ENCODE results near the gene CDHR2.
"Not testable (repeated sequence)": the region's sequence is repeated elsewhere in the genome, so short reads cannot be mapped to it uniquely, and the experiment has no call there.

CDHR2 gene

DNA sequence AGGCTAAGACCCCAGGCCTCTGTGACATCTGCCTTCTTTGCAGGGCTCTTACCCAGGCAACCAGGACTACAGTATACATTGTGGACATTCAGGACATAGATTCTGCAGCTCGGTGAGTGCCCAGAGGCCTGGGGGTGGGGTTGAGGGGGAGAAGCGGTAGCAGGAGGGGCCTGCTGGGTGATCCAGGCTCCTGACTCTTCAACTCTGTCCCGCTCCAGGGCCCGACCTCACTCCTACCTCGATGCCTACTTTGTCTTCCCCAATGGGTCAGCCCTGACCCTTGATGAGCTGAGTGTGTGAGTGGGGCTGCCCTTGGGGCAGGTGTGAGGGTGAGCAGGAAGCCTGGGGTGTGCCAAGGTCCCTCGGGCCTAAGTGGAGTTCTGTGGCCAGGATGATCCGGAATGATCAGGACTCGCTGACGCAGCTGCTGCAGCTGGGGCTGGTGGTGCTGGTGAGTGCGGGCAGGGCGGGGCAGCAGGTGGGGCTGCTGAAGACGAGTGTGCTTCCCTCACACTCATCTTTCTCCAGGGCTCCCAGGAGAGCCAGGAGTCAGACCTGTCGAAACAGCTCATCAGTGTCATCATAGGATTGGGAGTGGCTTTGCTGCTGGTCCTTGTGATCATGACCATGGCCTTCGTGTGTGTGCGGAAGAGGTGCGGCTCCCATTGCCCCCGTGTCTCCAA lies 41.0 kb downstream of the CDHR2 start:
- TF ChIP-seq SPI1 (IDR thresholded peaks at IDR 0.05; ENCODE audit: low read depth, low read length) (no peak), POLR2A (IDR thresholded peaks at IDR 0.05; ENCODE audit: low read depth, low read length) (no peak), PAX5 (IDR thresholded peaks at IDR 0.05; ENCODE audit: insufficient read depth, low read length, severe bottlenecking) (no peak), POLR2AphosphoS5 (IDR thresholded peaks at IDR 0.05; ENCODE audit: low read depth, low read length) (no peak), TAF1 (IDR thresholded peaks at IDR 0.05; ENCODE audit: low read depth, low read length) (no peak), POU2F2 (IDR thresholded peaks at IDR 0.05; ENCODE audit: low read depth, low read length) (no peak)
- DNase-seq (ENCODE audit: insufficient read length, low spot score): no peak
- FAIRE-seq: no peak

DNA sequence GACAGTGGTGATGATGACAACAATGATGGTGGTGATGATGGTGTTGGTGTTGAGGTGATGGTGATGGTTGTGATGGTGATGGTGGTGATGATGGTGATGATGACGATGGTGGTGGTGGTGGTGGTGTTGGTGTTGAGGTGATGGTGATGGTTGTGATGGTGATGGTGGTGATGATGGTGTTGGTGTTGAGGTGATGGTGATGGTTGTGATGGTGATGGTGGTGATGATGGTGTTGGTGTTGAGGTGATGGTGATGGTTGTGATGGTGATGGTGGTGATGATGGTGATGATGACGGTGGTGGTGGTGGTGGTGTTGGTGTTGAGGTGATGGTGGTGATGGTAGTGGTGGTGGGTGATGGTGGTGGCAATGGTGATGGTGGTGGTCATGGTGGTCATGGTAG lies 42.5 kb downstream of the CDHR2 start:
- FAIRE-seq: peak; percentile 98
- not testable (repeated sequence) for DNase-seq (ENCODE audit: insufficient read length, low spot score)

DNA sequence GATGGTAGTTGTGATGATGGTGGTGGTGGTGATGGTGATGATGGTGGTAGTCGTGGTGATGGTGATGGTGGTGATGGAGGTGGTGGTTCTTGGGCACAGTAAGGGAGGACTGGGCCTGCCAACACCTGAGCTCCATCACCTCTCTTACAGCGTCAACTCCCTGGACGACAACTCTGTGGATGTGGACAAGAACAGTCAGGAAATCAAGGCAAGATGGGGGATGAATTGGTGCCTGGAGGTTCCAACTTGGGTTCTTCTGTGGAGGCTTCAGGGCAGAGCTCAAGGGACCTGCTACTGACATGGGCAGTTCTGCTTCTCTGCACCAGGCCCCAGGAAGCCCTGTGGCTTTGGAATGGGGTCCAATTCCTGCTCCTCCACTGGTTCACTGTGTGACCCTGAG lies 43.4 kb downstream of the CDHR2 start:
- TF ChIP-seq TAF1 (IDR thresholded peaks at IDR 0.05; ENCODE audit: low read depth, low read length): no peak
- no peak for TF ChIP-seq POU2F2 (IDR thresholded peaks at IDR 0.05; ENCODE audit: low read depth, low read length)
- TF ChIP-seq PAX5 (IDR thresholded peaks at IDR 0.05; ENCODE audit: insufficient read depth, low read length, severe bottlenecking): no peak
- TF ChIP-seq POLR2AphosphoS5 (IDR thresholded peaks at IDR 0.05; ENCODE audit: low read depth, low read length): no peak
- TF ChIP-seq SPI1 (IDR thresholded peaks at IDR 0.05; ENCODE audit: low read depth, low read length): no peak
- TF ChIP-seq POLR2A (IDR thresholded peaks at IDR 0.05; ENCODE audit: low read depth, low read length): no peak
- FAIRE-seq (peak; percentile 13), DNase-seq (ENCODE audit: insufficient read length, low spot score) (no peak)

DNA sequence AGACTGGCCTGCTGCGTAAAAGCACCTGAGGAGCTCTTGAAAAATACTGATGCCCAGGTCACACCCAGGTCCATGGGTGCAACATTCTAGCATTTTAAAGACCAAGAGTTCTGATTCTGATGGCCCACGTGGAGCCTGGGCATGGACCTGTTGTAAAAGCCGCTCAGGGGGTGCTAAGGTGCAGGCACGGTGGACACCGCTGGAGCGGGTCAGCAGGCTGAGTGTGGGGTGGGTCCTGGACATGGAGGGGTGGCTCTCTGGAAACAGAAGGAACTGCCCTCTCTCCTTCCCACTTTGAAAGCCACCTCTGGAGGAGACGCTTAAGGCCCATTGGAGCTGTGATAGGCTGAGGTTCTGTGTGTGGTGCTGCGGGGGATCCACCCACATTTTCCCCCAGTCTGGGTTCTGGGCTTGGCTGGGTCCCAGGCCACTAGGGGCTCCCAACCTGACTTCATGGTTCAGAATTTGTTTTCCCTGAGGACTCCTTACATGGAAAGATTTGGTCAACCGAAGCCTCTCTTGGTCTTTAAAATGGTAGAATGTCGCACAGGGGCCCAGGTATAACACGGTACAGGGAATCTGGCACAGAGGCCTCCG lies 44.2 kb downstream of the CDHR2 start:
- FAIRE-seq (no peak), DNase-seq (ENCODE audit: insufficient read length, low spot score) (no peak)
- TF ChIP-seq TAF1 (IDR thresholded peaks at IDR 0.05; ENCODE audit: low read depth, low read length) (no peak), POLR2A (IDR thresholded peaks at IDR 0.05; ENCODE audit: low read depth, low read length) (no peak), POLR2AphosphoS5 (IDR thresholded peaks at IDR 0.05; ENCODE audit: low read depth, low read length) (no peak), POU2F2 (IDR thresholded peaks at IDR 0.05; ENCODE audit: low read depth, low read length) (no peak), PAX5 (IDR thresholded peaks at IDR 0.05; ENCODE audit: insufficient read depth, low read length, severe bottlenecking) (no peak), SPI1 (IDR thresholded peaks at IDR 0.05; ENCODE audit: low read depth, low read length) (no peak)

DNA sequence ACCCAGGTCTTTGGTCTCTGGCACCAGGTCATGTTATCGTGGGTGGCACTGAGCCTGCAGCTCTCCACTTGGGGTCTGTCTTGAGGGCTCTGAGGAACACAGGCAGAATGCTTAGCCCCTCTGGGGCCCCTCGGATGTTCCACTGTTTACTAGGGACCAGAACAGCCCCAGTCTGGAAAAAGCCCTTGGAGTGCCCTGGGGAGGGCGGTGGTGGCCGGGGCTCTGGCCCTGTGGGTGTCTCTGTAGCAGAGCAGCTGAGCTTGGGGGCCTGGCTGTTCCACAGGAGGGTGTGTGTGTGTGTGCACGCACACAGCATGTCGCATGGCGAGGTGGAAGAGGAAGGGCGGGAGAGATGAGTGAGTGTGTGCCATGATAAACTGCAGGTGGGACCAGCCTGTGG lies 45.4 kb downstream of the CDHR2 start:
- DNase-seq (ENCODE audit: insufficient read length, low spot score) (no peak), FAIRE-seq (no peak)
- TF ChIP-seq TAF1 (IDR thresholded peaks at IDR 0.05; ENCODE audit: low read depth, low read length) (no peak), POLR2A (IDR thresholded peaks at IDR 0.05; ENCODE audit: low read depth, low read length) (no peak), PAX5 (IDR thresholded peaks at IDR 0.05; ENCODE audit: insufficient read depth, low read length, severe bottlenecking) (no peak), POU2F2 (IDR thresholded peaks at IDR 0.05; ENCODE audit: low read depth, low read length) (no peak), POLR2AphosphoS5 (IDR thresholded peaks at IDR 0.05; ENCODE audit: low read depth, low read length) (no peak), SPI1 (IDR thresholded peaks at IDR 0.05; ENCODE audit: low read depth, low read length) (no peak)

DNA sequence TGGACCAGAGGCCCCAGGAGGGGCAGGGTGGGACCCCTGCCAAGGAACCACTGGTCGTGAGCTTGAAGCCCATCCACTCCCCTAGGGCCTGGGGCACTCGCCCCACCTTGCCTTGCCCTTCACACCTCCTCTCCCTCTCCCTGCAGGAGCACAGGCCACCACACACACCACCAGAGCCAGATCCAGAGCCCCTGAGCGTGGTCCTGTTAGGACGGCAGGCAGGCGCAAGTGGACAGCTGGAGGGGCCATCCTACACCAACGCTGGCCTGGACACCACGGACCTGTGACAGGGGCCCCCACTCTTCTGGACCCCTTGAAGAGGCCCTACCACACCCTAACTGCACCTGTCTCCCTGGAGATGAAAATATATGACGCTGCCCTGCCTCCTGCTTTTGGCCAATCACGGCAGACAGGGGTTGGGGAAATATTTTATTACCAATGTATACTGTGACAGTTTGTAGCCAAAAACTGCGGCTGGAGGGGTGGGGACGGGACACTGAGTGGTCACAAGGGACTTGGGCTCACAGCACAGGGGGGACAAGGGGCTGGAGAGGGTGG lies 46.3 kb downstream of the CDHR2 start:
- no peak for FAIRE-seq
- TF ChIP-seq POLR2A (IDR thresholded peaks at IDR 0.05; ENCODE audit: low read depth, low read length) (no peak), SPI1 (IDR thresholded peaks at IDR 0.05; ENCODE audit: low read depth, low read length) (no peak)
- DNase-seq (ENCODE audit: insufficient read length, low spot score): no peak

DNA sequence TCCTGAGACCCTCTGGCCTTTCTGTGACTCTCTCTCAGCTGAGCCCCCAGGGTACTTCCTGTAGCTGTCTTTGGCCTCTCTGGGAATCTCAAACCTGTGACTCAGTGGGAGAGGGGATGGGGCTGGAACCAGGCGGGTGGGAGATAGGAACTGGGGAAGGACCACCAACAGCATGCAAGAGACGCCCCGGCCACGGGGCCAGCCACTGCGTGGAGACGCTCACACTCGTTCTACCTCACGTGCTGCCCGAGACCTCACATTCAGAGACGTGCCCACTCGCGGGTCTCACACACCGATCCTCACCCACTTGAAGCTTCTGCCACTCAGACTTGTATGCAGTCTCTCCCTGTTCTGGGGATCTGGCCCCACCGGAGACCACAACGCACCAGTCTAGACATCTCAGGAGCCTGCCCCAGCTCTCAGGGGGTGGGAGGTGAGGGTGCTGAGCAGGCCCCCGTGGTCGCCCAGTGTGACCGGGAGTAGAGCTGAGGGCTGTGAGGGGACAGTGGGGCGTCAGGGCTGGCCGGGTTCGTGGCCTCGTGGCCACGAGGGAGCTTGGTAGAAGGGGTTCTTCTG lies 47.0 kb downstream of the CDHR2 start:
- no peak for FAIRE-seq

DNA sequence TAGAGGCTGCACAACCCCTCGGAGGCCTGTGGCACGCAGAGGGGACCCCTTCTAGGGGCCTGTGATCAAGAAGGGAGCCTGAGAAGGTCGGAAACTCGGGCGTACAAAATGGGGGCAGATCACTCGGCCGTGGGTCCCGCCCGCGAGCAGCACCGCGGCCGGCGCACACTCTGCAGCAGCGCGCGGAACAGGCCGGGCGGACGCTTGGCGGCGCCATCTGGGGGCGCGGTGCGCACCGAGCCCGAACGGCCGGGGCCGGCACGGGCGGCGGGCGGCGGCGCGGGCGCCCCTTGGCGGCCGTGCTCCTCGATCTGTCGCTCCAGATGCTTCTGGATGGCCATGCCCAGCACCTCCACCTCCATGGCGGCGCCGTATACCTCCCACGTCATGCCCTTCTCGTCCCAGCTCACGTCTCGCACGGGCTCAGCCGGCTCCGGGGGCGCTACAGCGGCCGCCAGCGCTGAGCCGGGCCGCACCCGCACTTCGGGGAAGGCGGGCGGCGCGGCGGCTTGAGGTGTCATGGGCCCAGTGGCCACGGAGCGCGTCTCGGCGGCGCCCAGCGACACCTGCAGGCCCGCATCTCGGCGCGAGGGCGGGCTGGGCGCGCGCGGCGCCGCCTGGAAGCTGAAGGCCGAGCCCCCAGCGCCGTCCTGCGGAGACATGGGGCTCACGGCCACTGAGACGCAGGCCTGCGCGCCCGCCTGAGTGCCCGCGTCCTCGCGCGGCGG lies 47.7 kb downstream of the CDHR2 start:
- TF ChIP-seq PAX5 (IDR thresholded peaks at IDR 0.05; ENCODE audit: insufficient read depth, low read length, severe bottlenecking) (no peak), SPI1 (IDR thresholded peaks at IDR 0.05; ENCODE audit: low read depth, low read length) (no peak), POLR2A (IDR thresholded peaks at IDR 0.05; ENCODE audit: low read depth, low read length) (no peak), TAF1 (IDR thresholded peaks at IDR 0.05; ENCODE audit: low read depth, low read length) (no peak), POU2F2 (IDR thresholded peaks at IDR 0.05; ENCODE audit: low read depth, low read length) (no peak), POLR2AphosphoS5 (IDR thresholded peaks at IDR 0.05; ENCODE audit: low read depth, low read length) (no peak)
- DNase-seq (ENCODE audit: insufficient read length, low spot score) (peak; percentile 73), FAIRE-seq (peak; percentile 64)

More for the DNA sequence above, 47.0 kb downstream of the CDHR2 start:
- no peak for DNase-seq (ENCODE audit: insufficient read length, low spot score)
- TF ChIP-seq SPI1 (IDR thresholded peaks at IDR 0.05; ENCODE audit: low read depth, low read length) (no peak), TAF1 (IDR thresholded peaks at IDR 0.05; ENCODE audit: low read depth, low read length) (no peak), POLR2AphosphoS5 (IDR thresholded peaks at IDR 0.05; ENCODE audit: low read depth, low read length) (no peak), POLR2A (IDR thresholded peaks at IDR 0.05; ENCODE audit: low read depth, low read length) (no peak), PAX5 (IDR thresholded peaks at IDR 0.05; ENCODE audit: insufficient read depth, low read length, severe bottlenecking) (no peak), POU2F2 (IDR thresholded peaks at IDR 0.05; ENCODE audit: low read depth, low read length) (no peak)

Measured in GM12891 (cell line).